NCI-H748 (cell line): ENCODE data around the gene LPAR2.
"Not testable (repeated sequence)": the region's sequence is repeated elsewhere in the genome, so short reads cannot be mapped to it uniquely, and the experiment has no call there.

Experiments
- DNase-seq: peaks from one replicate; lab custom pipeline; 2025; ENCODE audit not compliant: unreplicated experiment; lab: John Stamatoyannopoulos, UW

LPAR2 gene

DNA sequence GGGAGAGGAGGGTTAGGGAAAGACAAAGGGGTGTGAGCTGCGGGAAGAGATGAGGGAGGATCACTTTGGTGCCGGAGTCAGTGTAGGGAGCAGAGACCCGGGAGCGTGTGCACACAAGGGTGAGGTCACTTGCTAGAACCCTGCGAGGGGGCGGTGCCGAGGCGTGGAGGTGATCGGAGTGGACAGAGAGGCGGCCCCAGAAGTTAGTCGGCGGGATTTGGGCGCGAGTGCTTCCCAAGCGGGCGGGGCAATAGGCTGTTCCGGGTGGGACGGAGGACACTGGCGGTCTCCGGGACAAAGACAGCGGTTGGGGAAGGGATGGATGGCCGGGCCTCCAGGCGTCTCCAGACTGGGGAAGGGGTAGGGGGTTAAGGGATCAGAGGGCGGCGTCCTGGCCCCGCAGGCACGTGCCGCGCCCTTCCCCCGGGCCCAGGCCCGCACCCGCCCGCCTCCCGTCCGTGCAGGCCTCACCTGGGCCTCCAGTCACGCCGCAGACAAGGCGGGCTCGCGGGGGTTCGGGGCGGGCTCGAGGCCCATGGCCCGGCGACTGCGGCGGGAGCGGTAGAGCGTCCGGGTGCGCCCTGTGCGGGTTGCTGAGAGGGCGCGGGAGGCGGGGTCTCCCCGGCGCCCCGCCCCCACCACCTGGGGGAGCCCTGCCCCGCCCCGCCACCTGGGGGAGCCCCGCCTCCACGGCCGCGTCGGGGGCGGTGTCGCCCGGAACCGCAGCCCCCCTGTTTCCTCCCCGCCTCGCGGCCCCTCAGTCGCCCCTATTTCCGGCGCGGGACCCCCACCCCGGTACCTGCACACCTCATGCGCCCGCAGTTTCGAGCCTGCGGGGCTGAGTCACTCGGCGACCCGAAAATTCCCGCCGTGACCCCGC lies at the start of gene LPAR2:
Gene LPAR2, minus strand, starts transcription at position 600 of the 880 bp plus-strand sequence. CDS start 945 bp downstream, outside the sequence.
- peak; percentile 80 for DNase-seq

DNA sequence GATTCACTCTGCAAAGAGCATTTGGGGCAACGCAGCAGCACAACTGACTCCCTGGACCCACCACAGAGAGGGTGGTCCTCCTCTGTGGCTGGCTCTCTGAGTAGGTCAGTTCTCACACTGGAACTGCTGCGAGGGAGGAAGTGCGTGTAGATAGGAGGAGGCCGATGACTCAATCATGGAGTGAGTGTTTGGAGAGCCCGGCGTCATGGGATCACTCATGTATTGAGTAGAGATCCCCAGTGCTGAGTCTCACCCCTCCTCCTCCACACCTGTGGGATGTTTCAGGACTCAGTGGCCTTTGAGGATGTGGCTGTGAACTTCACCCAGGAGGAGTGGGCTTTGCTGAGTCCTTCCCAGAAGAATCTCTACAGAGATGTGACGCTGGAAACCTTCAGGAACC lies 49.6 kb upstream of the LPAR2 start:
- DNase-seq = no peak

DNA sequence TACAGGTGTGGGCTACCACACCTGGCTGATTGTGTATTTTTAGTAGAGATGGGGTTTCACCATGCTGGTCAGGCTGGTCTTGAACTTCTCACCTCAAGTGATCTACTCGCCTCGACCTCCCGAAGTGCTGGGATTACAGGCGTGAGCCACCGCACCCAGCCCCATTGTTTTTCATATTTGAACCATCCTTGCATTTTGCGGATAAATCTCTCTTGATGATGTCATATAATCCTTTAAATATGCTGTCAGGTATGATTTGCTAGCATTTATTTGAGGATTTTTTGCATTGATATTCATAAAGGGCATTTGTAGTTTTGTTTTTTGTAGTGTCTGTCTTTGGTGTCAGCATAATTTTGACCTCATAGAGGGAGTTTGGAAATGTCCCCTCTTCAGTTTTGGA lies 46.3 kb upstream of the LPAR2 start:
- DNase-seq = no peak

DNA sequence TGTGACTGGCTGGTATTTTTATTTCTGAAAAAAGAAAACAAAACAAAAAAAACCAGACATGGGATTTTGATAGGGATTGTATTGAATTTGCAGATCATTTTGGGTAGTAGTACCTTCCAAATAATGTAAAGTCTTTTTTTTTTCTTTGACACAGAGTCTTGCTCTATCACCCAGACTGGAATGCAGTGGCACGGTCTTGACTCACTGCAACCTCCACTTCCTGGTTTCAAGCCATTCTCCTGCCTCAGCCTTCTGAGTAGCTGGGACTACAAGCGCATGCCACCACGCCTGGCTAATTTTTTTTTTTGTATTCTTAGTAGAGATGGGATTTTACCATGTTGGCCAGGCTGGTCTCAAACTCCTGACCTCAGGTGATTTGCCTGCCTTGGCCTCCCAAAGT lies 44.8 kb upstream of the LPAR2 start:
- no peak for DNase-seq

DNA sequence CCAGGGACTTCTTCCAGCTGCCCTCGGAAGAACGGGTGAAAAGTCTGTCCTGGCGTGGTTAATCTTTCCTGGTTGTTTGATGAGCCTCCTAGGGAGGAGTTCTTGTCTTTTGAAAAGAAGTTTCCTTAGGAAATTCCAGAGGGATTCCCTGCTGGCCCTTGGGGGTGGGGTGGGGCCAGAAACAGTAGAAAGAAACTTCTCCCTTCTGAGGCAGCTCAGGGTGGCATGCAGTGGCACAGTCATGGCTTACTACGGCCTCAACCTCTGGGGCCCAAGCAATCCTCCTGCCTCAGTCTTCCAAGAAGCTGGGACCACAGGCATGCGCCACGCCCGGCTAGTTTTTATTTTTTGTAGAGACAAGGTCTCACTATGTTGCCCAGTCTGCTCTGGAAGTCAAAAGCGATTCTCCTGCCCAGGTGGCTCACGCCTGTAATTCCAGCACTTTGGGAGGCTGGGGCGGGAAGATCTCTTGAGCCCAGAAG lies 42.1 kb upstream of the LPAR2 start:
- no peak for DNase-seq

DNA sequence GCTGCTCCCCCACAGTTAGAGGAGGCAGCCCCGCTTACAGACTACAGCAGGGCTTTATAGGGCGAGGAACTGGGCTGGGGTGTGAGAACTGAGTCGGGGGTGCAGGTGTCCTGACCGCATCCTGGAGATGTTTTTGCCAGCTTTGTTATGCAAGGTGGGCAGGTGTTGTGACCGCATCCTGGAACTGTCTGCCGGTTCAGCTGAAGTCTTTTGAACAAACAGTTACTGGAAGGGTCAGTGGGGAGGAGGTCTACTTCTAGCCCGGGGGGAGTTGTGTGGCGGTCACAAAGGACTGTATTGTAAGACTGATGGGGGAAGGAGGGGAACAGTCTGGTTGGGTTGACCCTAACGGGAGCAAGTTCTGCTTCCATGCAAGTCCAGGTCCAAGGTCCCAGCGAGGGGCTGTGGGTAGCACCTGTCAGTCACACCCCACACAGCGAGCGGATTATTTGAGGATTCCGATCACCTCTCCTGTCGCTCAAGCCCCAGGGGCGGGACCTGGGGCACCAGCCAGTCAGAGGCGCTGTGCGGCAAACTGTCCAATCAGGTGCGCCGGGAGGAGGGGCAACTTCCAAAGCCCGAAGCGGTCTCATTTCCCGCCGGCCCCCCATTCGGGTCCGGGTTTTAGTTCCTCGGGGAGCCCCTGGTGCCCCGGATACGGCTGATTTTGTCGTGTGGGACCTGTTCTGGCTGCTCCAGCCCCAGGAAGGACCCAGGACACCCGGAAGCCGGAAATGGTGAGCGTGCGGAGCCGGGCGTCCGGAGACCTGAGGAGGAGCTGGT lies 40.4 kb upstream of the LPAR2 start, which contains the start of gene ZNF101:
Gene ZNF101, plus strand, starts transcription at position 610 of the 783 bp plus-strand sequence. Its CDS starts 125 bp downstream, at position 735.
- DNase-seq = peak; percentile 97

DNA sequence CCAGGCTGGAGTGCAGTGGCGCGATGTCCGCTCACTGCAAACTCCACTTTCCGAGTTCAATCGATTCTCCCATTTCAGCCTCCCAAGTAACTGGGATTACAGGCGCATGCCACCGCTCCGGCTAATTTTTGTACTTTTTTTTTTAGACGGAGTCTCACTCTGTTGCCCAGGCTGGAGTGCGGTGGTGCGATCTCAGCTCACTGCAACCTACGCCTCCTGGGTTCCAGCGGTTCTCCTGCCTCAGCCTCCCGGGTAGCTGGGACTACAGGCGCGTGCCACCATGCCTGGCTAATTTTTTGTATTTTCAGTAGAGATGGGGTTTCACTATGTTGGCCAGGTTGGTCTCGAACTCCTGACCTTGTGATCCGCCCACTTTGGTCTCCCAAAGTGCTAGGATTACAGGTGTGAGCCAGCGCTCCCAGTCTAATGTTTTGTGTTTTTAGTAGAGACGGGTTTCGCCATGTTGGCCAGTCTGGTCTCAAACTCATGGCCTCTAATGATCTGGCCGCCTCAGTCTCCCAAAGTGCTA lies 37.5 kb upstream of the LPAR2 start:
- DNase-seq = not testable (repeated sequence)

DNA sequence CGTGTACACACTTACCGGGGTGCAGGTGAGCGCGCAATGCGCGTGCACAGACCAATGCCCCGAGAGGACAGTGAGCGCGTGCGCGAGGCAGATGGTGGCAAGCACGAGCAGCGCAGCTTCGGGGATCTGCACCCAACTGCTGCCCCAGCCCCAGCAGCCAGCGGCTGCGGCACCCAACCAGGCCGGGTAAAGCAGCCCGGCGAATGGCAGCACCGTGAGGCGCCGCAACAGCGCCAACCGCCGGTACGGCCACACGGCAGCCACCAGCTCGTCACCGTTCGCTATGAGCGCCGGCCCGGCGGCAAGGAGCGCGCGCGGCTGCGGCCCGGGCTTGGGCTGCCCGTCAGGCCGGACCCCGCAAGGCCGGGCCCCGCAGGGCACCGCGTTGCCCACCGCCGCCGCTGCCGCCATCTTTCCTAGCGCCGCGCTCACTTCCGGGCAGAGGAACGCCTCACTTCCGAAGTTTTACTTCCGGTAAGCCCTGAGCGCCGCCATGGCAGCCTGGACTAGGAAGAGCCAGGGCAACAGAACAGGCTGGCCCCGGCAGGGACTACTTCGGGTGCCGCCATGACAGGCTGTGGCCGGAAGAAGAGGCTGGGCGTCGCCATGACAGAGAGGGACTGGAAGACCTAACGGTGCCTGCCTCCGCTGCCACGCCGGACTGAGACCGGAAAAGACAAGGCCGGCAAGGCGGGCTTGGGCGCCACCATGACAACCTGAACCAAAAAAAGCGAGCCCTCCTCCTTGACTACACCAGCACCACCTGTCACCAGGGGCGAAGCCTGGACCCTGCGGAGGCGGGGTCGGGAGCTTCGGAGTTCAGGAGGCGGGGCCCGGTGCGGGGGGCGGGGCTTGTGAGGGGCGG lies 35.5 kb upstream of the LPAR2 start, which contains the start of gene ATP13A1:
Gene ATP13A1, minus strand, starts transcription at position 421 of the 865 bp plus-strand sequence. Its CDS starts 10 bp downstream, at position 411.
- peak; percentile 99 for DNase-seq

DNA sequence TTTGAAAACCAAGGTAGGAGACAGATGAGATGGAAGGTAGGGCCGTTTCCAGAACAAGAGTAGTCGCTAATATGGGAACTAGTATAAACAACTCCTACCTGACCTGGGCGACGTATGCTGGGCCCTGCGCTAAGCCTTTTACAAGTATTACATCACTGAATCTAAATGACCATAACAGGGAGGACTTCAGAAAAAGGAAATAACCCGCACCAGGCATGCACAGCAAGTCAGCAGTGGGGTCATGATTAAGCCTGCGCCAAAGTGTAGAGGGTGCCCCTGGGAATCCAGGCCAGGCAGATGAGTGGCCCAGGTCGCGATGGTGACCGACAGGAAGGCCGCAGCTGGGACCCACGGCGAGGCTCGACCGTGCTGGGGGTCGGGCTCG lies 34.8 kb upstream of the LPAR2 start:
- DNase-seq = no peak

DNA sequence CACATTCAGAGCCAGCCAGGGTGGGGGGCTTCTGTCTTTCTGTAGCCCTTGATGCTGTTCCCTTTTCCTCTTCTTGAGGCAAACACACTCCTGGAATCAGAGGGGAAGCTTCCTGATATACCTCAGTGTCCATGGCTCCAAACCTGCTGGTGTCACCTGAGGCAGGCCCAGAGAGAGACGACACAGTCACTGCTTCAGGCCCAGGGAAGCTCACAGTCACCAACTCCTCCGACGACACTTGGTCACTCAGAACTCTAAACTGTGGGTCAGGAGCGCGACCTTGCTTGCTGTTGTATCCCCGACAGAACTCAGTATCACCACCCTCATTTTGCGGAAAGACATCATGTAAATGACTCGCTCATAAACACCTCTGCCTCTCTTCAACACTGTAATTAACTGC lies 34.3 kb upstream of the LPAR2 start:
- no peak for DNase-seq

DNA sequence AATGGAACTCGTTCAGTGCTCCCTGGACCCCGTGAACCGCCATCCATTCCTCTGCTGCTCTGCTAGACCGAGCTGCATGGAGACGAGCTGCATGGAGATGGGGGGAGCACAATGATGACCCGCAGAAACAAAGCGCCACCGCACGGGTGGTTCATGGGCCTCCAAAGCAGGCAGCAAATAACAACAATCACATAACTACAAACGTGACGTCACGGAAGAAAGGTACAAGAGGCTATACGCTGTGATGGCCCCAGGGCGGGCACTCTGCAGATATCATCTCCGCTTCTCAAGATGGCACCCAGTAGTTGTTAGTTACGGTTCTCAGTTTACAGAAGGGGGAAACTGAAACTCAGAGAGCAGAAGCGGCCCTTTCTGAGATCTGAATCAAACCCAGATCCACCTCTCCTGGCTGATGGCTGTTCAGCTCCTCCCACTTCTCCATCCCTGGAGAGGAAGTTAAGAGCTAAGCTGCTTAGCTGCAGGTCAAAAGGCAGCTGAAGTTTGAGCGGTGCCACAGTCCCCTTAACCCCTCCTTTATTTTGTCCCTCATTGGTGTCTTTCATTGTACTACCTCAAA lies 33.7 kb upstream of the LPAR2 start:
- DNase-seq = no peak

DNA sequence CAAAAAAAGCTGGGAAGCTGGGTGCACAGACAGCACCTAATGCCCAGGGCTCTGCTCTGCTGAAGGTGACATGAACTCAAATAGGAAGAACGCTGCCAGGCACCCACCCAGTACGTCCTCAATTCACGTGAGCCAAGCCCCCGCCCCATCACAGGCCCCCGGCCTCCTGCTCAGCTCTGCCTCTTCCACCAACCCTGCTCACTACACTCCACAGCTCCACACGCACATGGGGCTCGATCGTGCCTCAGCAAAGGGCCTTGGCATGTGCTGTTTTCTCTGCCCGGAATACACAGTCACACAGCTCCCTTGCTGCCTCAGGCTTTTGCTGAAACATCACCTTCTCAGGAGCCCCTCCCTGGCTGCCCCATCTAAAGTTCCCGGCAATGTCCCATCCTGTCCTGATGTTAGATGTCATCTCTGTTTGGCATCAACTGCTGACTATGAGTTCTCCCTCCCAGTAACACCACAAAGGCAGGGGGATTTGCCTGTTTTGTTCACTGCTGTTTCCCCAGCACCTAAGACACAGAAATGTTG lies 33.2 kb upstream of the LPAR2 start:
- DNase-seq = no peak

DNA sequence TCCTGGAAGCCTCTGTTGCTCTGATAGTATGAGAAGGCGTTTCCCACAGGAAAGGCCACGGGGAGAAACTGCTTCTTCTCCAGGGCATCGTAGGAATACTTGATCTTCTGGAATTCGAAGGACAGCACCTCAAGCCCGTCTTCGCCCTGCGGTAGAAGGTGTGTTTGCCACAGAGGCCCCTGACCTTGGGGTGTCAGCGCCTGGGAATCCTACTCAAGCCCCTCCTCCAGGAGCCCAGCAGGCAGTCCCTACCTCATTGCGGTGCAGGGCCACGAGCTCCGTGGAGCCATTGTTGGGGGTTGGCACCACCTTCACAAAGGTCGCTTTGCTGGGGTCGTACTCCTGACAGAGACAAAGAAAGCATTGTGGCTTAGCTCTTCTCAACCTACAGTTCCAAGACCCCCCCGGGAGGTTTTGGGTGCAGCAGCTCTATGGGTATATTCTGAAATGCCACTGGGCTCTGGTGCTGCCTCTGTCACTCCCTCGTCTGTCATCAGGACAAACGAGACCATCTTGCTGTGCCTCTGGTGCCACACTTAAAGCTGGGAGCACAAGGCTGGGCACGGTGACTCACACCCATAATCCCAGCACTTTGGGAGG lies 31.7 kb upstream of the LPAR2 start:
- no peak for DNase-seq

DNA sequence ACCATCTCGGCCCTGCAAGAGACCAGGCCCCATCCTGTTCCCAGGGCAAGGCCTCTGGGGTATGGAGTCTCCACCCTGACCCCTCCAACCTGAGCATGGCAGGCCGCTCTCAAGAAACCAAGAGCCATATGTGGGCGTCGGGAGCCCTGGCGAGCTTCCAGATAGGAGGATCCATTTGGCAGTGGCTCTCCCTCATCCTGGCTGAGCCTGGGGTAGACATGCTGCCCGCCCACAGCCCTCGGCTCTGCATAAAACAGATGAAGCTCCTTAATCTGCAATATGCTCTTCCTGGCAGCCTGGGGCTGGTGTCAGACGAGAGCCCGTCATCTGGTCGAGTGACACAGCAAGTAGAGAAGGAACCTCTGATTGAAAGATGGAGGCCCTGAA lies 29.4 kb upstream of the LPAR2 start:
- DNase-seq = no peak

DNA sequence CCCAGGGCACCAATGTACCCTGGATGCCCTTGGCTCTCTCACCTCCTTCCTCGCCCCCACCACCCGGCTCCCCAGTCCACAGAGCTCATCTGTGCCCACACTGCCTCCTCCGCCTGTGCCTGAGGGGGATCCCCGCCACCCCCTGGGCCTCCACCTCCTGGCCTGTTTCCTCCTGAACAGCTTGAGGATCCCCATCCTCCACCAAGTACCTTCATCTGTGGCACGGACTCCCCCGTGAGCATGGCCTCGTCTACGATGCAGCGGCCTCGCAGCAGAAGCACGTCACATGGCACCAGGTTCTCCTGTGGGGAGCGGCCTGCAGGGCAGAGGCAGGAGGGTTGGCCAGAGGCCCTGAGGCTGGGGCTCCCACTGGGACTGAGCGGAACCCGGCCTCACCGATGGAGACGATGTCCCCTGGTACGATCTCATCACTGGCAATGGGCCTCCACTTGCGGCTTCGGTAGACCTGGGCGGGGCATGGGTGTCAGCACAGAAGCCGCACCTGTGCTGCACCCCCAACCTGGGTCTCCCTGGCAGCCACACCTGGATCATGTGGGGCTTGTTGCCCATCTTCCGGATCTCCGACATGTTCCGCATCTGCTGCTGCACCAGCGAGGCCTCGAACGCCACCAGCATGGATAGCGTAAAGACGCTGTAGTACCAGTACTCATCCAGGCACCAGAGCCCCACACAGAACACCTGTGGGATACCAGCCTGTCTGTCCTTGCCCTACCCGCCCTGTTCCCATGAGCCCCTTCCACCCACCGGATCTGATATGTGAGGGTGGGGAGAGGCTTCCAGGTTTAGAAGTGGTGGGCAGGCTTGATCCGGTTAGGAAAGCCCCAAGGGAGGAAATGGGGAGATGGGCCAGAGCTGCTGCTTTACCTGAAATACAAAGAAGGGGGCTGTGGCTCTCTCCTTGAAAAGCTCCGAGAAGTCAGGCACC lies 28.7 kb upstream of the LPAR2 start:
- DNase-seq = no peak

DNA sequence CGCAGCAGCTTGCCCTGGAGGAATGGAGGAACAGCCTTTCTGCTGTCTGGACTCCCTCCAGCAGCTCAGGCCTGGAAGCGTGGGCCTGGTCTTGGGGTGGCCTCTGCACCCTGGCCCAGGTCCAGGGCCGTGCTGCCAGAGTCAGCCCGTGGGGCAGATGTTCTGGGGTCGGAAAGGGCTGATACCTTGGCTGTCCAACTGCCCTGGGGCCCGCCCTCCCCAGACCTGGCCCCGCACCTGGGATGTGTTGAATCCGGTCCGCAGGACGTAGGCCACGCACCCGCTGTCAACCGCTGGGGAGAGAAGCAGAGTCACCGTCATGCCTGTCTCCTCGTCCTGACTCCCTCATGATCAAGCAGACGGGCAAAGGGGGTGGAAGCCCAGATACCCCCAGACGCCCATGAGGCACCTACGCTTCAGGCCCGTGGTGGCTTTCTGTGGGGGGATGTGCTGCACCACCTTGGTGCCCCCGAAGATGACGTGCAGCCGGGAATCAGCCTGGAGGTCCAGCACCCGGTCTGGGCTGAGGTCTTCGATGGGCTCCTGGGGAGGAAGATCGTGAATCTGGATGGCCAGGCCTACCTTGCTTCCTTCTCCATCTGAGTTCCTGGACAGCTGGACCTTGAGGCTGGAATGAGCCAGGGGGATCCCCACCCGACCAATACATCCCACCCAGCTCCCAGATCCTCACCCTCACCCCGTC lies 27.8 kb upstream of the LPAR2 start:
- DNase-seq = no peak

DNA sequence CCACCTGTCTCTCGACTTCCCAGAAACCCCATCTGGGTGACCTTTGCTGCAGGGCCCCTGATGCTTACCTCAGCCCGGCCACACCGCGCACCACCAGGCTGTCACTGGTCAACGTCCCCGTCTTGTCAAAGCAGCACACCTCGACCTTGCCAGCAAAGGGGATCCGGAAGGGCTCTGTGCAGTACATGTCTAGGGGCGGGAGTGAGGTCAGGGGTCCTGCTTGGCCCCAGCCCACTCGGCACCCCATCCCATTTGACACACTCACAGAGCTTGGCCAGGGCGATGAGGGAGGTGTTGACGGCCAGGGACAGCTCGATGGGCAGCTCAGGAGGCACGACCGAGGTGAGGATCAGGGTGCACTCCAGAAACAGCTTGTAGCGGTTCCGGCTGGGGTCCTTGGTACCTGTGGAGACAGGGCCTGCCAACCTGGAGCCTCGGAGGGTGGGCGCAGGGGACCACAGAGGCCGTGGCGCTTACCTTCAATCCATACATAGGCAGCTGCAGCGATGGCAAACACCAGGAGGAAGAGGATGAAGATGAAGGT lies 27.1 kb upstream of the LPAR2 start:
- DNase-seq = no peak

DNA sequence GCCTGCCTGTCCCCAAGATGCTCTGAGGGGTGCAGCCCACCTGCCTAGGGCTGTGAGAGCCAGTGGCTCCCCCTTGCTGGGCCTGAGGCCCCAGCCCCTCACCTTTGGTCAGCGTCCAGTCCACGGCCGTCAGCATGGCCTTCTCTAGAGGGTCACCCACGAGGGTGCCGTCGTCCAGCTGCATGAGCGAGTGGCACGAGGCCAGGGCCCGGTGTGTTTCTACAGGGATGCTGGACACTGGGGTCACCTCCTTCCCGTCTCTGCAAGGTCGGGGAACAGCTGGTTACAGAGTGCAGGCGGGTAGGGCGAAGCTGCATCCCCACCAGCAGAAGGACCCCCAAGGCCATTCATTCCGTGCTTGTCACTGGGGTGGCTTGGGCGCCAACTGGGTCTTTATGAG lies 26.4 kb upstream of the LPAR2 start:
- no peak for DNase-seq
